Measurements from ENCODE around the gene TYW5.

The TYW5 gene

GRCh38 chr2:199997296-199997695 lies 42.0 kb upstream of the TYW5 start:
- no CpG with 5 or more reads among the region's 3 CpGs for WGBS (ENCODE audit: extremely low coverage, insufficient coverage, insufficient read length)
- no peak overlapping the region for H3K27ac ChIP-seq (ENCODE audit: low read depth, low read length)

GRCh38 chr2:199994896-199995295 lies 39.6 kb upstream of the TYW5 start:
- Histone ChIP-seq H3K36me3 (ENCODE audit: control insufficient read depth in 1 of 2, insufficient read depth in 2 of 2, low read length in 2 of 2) (no peaks in the 10 kb centered on the region), H3K79me1 (ENCODE audit: low read length) (no peaks in the 10 kb centered on the region), H2BK120ac (ENCODE audit: insufficient read depth, low read length, poor library complexity) (no peak overlapping the region), H3K27me3 (ENCODE audit: insufficient read depth, low read length) (no peaks in the 10 kb centered on the region), H3K27ac (ENCODE audit: low read depth, low read length) (no peak overlapping the region), H3K9ac (ENCODE audit: low read length) (no peak overlapping the region), H3K23ac (ENCODE audit: low read length) (no peak overlapping the region), H4K91ac (ENCODE audit: low read depth, low read length) (no peak overlapping the region), H3K14ac (ENCODE audit: low read length) (no peak overlapping the region), H3K9me3 (ENCODE audit: insufficient read depth, low read depth, low read length) (no peaks in the 10 kb centered on the region), H3K4me3 (ENCODE audit: low read depth, low read length) (no peak overlapping the region), H3K18ac (ENCODE audit: low read length) (no peak overlapping the region), H4K12ac (ENCODE audit: low read depth, low read length) (no peak overlapping the region), H2BK12ac (ENCODE audit: low read length) (no peak overlapping the region), H3K79me2 (ENCODE audit: control insufficient read depth, insufficient read depth, low read length, poor library complexity) (no peaks in the 10 kb centered on the region), H3K4ac (ENCODE audit: low read depth, low read length) (no peak overlapping the region), H3K4me2 (ENCODE audit: low read length) (no peak overlapping the region), H3K4me1 (ENCODE audit: control insufficient read depth in 1 of 2, insufficient read depth in 2 of 2, low read length in 2 of 2) (peaks cover 0 to 2% of the 10 kb centered on the region in 2 experiments), H2BK5ac (ENCODE audit: low read depth, low read length, poor library complexity) (no peak overlapping the region), H2AFZ (ENCODE audit: insufficient read depth, low read length, poor library complexity) (no peak overlapping the region), H2AK5ac (ENCODE audit: low read length) (no peak overlapping the region), H4K8ac (ENCODE audit: low read depth, low read length) (no peak overlapping the region)
- DNase-seq: no peak
- WGBS (ENCODE audit: extremely low coverage, insufficient coverage, insufficient read length): no CpG with 5 or more reads among the region's 2 CpGs

More at GRCh38 chr2:199997296-199997695, 42.0 kb upstream of the TYW5 start:
- Histone ChIP-seq H3K18ac (ENCODE audit: low read length) (no peak overlapping the region), H4K8ac (ENCODE audit: low read depth, low read length) (no peak overlapping the region), H3K4me3 (ENCODE audit: low read depth, low read length) (no peak overlapping the region), H2BK12ac (ENCODE audit: low read length) (no peak overlapping the region), H3K79me2 (ENCODE audit: control insufficient read depth, insufficient read depth, low read length, poor library complexity) (no peaks in the 10 kb centered on the region), H3K4me2 (ENCODE audit: low read length) (no peak overlapping the region), H4K91ac (ENCODE audit: low read depth, low read length) (no peak overlapping the region), H2BK5ac (ENCODE audit: low read depth, low read length, poor library complexity) (no peak overlapping the region), H2AFZ (ENCODE audit: insufficient read depth, low read length, poor library complexity) (no peak overlapping the region), H3K9ac (ENCODE audit: low read length) (no peak overlapping the region), H3K36me3 (ENCODE audit: control insufficient read depth in 1 of 2, insufficient read depth in 2 of 2, low read length in 2 of 2) (no peaks in the 10 kb centered on the region), H3K79me1 (ENCODE audit: low read length) (no peaks in the 10 kb centered on the region), H2AK5ac (ENCODE audit: low read length) (no peak overlapping the region), H2BK120ac (ENCODE audit: insufficient read depth, low read length, poor library complexity) (no peak overlapping the region), H4K12ac (ENCODE audit: low read depth, low read length) (no peak overlapping the region), H3K9me3 (ENCODE audit: insufficient read depth, low read depth, low read length) (no peaks in the 10 kb centered on the region), H3K23ac (ENCODE audit: low read length) (peak overlapping the region; percentile 48), H3K14ac (ENCODE audit: low read length) (no peak overlapping the region), H3K4me1 (ENCODE audit: control insufficient read depth in 1 of 2, insufficient read depth in 2 of 2, low read length in 2 of 2) (peaks cover 0 to 2% of the 10 kb centered on the region in 2 experiments), H3K27me3 (ENCODE audit: insufficient read depth, low read length) (no peaks in the 10 kb centered on the region), H3K4ac (ENCODE audit: low read depth, low read length) (no peak overlapping the region)
- DNase-seq: no peak

GRCh38 chr2:199994371-199994770 lies 39.1 kb upstream of the TYW5 start:
- H2BK5ac ChIP-seq (ENCODE audit: low read depth, low read length, poor library complexity): no peak overlapping the region
- H3K4me3 ChIP-seq (ENCODE audit: low read depth, low read length): no peak overlapping the region
- H3K23ac ChIP-seq (ENCODE audit: low read length): no peak overlapping the region
- H3K79me2 ChIP-seq (ENCODE audit: control insufficient read depth, insufficient read depth, low read length, poor library complexity): no peaks in the 10 kb centered on the region
- H2BK12ac ChIP-seq (ENCODE audit: low read length): no peak overlapping the region
- no peaks in the 10 kb centered on the region for H3K79me1 ChIP-seq (ENCODE audit: low read length)
- H3K14ac ChIP-seq (ENCODE audit: low read length): no peak overlapping the region
- no peaks in the 10 kb centered on the region for H3K9me3 ChIP-seq (ENCODE audit: insufficient read depth, low read depth, low read length)
- peaks cover 0 to 2% of the 10 kb centered on the region in 2 experiments for H3K4me1 ChIP-seq (ENCODE audit: control insufficient read depth in 1 of 2, insufficient read depth in 2 of 2, low read length in 2 of 2)
- H3K27me3 ChIP-seq (ENCODE audit: insufficient read depth, low read length): no peaks in the 10 kb centered on the region
- no peak overlapping the region for H3K9ac ChIP-seq (ENCODE audit: low read length)
- DNase-seq: no peak
- no peak overlapping the region for H2AK5ac ChIP-seq (ENCODE audit: low read length)
- no peak overlapping the region for H4K12ac ChIP-seq (ENCODE audit: low read depth, low read length)
- H3K4ac ChIP-seq (ENCODE audit: low read depth, low read length): no peak overlapping the region
- H4K8ac ChIP-seq (ENCODE audit: low read depth, low read length): no peak overlapping the region
- H2BK120ac ChIP-seq (ENCODE audit: insufficient read depth, low read length, poor library complexity): no peak overlapping the region
- H2AFZ ChIP-seq (ENCODE audit: insufficient read depth, low read length, poor library complexity): no peak overlapping the region
- no peak overlapping the region for H3K18ac ChIP-seq (ENCODE audit: low read length)
- H3K4me2 ChIP-seq (ENCODE audit: low read length): no peak overlapping the region
- H4K91ac ChIP-seq (ENCODE audit: low read depth, low read length): no peak overlapping the region
- H3K36me3 ChIP-seq (ENCODE audit: control insufficient read depth in 1 of 2, insufficient read depth in 2 of 2, low read length in 2 of 2): no peaks in the 10 kb centered on the region
- H3K27ac ChIP-seq (ENCODE audit: low read depth, low read length): no peak overlapping the region
- WGBS (ENCODE audit: extremely low coverage, insufficient coverage, insufficient read length): no CpG with 5 or more reads among the region's 3 CpGs

- no peak overlapping the region for H3K23ac ChIP-seq (ENCODE audit: low read length)
Observed at GRCh38 chr2:199992296-199992695, 37.0 kb upstream of the TYW5 start.

More at GRCh38 chr2:199992296-199992695, 37.0 kb upstream of the TYW5 start:
- H3K4me2 ChIP-seq (ENCODE audit: low read length): no peak overlapping the region
- no peak overlapping the region for H2AK5ac ChIP-seq (ENCODE audit: low read length)
- no peaks in the 10 kb centered on the region for H3K36me3 ChIP-seq (ENCODE audit: control insufficient read depth in 1 of 2, insufficient read depth in 2 of 2, low read length in 2 of 2)
- H3K27me3 ChIP-seq (ENCODE audit: insufficient read depth, low read length): no peaks in the 10 kb centered on the region
- 100% methylated on average over 1 of the region's 3 CpGs for WGBS (ENCODE audit: extremely low coverage, insufficient coverage, insufficient read length)
- no peak overlapping the region for H3K9ac ChIP-seq (ENCODE audit: low read length)
- no peaks in the 10 kb centered on the region for H3K79me2 ChIP-seq (ENCODE audit: control insufficient read depth, insufficient read depth, low read length, poor library complexity)
- H2BK12ac ChIP-seq (ENCODE audit: low read length): no peak overlapping the region
- no peak overlapping the region for H3K27ac ChIP-seq (ENCODE audit: low read depth, low read length)
- no peak overlapping the region for H4K8ac ChIP-seq (ENCODE audit: low read depth, low read length)
- no peak overlapping the region for H2AFZ ChIP-seq (ENCODE audit: insufficient read depth, low read length, poor library complexity)
- no peak overlapping the region for H2BK120ac ChIP-seq (ENCODE audit: insufficient read depth, low read length, poor library complexity)
- DNase-seq: peak; percentile 83 to 97
- H2BK5ac ChIP-seq (ENCODE audit: low read depth, low read length, poor library complexity): no peak overlapping the region
- H4K12ac ChIP-seq (ENCODE audit: low read depth, low read length): no peak overlapping the region
- no peak overlapping the region for H4K91ac ChIP-seq (ENCODE audit: low read depth, low read length)
- no peak overlapping the region for H3K4me3 ChIP-seq (ENCODE audit: low read depth, low read length)
- H3K4me1 ChIP-seq (ENCODE audit: control insufficient read depth in 1 of 2, insufficient read depth in 2 of 2, low read length in 2 of 2): peaks cover 0 to 2% of the 10 kb centered on the region in 2 experiments
- H3K18ac ChIP-seq (ENCODE audit: low read length): no peak overlapping the region
- H3K9me3 ChIP-seq (ENCODE audit: insufficient read depth, low read depth, low read length): no peaks in the 10 kb centered on the region
- H3K14ac ChIP-seq (ENCODE audit: low read length): no peak overlapping the region
- no peak overlapping the region for H3K4ac ChIP-seq (ENCODE audit: low read depth, low read length)
- no peaks in the 10 kb centered on the region for H3K79me1 ChIP-seq (ENCODE audit: low read length)

Measured in trophoblast cell (in vitro differentiated cells and primary cell).